Smooth muscle cell of the brain vasculature (primary cell): ENCODE results near the gene PRKD1.

Experiments
- DNase-seq: peaks from one replicate; pipeline ENCODE4 v3.0.0-alpha.2; 2012; ENCODE audit warnings: low read depth, low spot score

Gene PRKD1

DNA sequence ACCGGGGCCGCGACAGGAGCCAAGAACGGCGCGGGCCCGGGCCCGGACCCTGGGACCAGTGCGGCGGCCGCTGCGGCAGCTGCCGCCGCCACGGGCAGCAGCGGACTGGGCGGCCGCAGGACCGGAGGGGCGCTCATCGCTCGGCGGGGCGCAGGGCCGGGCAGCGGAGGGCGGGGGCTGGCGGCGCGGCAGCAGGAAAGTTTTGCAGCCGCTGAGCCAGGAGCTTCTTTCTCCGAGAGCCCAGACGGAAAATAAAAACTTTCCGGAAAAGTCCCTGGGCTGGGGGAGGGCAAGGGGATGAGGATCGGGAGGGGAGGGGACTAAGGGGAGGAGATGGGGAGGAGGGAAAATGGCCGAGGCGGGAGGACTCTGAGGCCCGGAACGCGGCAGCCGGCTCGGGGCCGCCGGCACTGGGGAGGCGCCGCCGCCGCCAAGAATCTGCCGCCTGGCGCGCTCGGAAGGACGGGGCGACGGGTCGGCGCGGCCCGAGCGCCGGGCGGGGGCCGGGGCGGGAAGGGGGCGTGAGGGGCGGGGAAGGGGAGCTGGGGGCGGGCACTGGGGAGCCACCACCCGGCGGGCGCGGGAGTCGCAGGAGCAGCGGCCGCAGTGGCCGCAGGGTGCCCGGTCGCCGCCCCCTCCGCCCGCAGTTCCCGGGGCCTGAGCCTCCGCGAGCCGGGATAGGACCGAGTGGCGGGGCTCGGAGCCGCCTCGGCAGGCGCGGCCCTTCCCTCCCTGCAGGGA is at the start of gene PRKD1:
PRKD1 (minus strand) TSS at position 472 of the 741 bp plus-strand sequence.
- no peak for DNase-seq

DNA sequence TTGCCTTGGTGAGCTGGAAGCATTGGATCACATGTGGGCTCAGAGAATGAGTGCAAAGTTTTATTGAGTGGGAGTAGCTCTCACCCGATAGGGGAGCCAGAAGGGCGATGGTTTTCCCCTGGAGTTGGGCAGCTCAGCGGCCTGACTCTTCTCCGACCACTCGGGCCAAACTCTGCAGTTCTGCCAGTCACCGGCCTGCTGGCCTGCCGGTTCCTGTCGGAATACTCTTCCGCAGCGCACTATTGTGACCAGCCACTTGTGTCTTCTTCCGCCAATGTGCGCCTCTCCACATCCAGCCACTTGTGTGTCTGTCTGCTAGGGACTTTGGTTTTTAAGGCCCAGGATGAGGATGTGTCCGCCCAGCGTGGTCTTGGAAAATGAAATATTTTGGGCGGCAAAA is 43.5 kb upstream of the PRKD1 start:
- DNase-seq: no peak

DNA sequence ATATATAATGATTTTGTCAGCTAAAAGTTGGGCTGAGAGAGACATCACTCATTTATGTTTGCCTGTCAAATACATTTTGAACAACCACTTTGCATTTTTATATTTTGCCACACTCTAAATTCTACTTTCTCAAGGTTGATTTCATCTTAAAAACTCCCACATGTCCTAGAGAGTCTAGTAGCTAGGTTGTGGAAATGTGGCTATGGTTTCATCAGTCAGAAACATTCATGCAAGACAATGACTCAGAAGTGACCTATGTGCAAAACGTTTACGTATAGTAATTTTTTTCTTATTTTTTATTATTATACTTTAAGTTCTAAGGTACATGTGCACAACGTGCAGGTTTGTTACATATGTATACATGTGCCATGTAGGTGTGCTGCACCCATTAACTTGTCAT is 27.4 kb upstream of the PRKD1 start:
- DNase-seq: no peak

DNA sequence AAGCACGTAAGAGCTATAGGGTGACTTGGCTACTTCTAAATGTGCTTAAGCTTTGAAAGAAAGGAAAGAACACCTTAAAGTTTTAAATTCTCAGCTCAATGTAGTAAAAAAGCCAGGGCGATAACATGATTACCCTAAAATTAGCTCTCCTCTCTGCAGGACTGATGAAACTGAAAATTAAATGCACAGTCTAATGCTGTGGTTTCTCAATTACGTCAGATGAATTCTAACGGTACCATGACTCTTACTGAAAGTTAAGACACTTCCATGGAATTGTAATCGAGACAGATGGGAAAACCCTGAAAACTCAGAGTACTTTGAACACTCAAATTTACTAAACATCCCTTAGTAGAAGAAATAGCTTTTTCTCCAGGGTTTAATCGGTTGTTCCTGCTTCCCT is 25.9 kb upstream of the PRKD1 start:
- DNase-seq: no peak

DNA sequence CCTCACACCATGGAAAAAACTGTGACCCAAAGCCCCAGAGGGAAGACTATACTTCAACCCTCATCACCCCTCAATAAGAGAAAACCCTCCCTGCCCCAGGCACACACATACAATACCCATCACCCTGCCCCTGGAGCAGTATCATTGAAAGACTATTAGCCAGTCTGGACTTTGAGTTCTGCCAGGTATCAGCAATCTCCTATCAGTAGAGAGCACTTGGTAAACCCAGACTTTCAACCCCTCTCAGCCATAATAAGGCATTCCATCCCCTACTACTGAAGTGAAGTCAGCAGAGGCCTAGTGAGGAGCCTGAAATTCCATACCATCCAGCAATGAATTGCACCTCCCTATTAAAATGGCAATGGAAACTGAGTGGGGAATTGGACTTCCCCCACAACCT is 16.4 kb upstream of the PRKD1 start:
- no peak for DNase-seq

DNA sequence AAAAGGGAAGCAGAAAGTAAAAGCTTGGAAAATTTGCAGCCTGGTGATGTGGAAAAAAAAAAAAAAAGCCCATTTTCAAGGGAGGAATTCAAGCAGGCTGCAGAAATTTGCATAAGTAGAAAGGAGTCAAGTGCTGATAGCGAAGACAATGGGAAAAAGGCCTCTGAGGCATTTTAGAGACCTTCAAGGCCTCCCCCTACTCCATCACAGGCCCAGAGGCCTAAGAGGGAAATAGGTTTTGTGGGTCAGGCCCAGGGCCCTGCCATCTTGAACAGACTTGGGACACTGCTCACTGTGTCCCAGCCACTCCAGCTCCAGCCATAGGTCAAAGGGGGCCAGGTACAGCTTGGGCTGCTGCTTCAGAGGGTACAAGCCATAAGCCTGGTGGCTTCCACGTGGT is 13.8 kb upstream of the PRKD1 start:
- DNase-seq: no peak

DNA sequence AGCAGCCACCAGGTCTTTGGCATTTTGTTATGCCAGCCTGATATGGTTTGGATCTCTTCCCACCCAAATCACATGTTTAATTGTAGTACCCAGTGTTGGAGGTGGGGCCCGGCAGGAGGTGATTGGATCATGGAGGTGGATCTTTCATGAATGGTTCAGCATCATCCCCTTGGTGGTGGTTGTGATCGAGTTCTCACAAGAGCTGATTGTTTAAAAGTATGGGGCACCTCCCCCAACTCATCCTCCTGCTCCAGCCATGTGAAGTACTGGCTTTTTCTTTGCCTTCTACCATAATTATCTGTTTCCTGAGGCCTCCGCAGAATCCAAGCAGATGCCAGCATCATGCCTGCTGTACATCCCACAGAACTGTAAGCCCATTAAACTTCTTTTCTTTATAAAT is 12.8 kb upstream of the PRKD1 start:
- DNase-seq: no peak

DNA sequence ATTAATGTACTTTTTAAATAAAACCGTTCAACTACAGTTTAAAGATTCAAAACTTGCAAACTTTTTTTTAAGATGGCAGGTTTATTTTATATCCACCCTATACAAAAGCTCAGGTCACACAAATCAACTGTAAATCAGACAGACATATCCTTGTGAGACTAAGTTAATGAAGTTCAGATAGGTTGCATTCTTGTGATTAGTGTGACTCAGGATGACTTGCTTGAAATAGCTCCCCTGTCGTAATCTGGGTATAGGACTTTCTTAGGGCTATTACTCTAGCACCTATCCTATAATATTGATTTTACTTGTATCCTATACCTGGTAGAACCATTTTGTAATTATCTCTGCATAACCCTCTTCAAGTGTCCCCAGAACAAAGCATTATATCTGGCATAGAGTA is 9.5 kb upstream of the PRKD1 start:
- no peak for DNase-seq

DNA sequence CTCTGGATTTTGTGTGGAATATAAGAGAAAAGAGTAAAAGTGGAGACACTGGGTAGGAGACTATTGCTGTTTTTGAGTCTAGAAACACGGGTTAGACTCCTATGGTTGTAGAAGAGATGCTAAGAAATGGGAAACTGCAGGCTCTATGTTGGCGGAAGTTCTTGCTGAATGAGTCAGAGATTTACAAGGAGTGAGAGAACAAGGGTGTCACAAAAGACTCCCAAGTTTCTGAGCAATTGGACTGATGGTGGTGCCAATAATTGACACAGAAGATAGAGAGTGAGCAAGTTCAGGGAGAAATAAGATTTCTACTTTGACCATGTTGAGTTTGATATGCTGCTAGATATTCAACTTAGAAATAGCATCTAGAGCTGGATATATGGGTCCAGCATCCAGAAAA is 2.6 kb upstream of the PRKD1 start:
- DNase-seq: no peak

DNA sequence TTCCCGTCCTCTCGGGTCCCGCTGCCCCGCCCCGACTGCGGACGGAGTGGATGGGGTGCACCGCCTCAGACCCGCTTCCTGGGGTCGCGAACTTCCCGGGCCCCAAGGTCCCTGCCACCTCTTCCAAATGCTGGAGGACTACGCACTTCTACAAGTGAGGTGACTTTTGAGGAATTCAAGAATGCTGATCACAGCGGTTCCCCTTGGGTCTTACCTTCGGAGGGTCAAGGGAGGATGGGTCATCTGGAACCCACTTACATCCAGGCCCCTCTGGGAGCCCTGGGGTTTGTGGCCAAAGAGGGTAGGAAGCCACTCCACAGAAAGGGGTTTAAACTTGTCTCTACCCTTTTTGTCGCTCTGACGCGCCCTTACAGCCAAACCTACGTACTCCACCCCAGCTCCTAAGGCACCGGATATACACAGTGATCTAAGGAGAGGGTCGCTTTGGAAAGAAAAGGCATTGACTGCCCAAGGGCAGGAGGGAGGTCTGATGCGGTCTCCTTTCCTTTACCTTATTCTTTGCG is 532 bp upstream of the PRKD1 start:
- no peak for DNase-seq

DNA sequence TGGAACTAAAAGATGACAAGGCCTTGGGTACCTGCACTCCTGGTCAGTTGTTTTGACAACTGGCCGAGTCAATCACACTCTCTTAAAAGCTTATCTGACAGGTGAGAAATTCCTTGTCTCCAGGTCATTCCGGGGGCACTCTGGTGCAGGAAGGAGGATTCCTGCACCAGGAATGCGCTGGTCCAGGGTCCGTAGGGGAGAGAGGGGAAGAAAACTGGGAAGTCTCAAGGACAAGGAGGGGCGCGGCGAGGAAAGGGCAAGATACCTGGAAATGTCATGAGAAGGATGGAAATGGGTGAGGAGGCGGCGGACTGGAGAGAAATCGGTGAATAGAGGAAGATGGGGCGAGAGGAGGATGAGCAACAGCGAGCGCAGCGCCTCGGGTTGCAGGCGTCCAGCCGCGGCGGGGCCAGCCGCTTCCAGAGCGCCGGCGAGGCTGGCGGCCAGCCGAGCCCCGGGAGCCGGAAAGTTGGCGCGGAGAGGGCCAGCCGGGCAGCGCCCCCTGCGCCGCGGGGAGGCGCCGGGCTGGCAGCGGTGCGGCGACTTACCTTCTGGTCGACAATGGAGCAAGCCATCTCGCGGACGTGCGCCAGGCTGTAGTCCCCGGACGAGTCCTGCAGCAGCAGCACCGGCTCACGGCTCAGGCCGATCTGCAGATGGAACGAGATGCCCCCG is 809 bp downstream of the PRKD1 start:
- DNase-seq: no peak

DNA sequence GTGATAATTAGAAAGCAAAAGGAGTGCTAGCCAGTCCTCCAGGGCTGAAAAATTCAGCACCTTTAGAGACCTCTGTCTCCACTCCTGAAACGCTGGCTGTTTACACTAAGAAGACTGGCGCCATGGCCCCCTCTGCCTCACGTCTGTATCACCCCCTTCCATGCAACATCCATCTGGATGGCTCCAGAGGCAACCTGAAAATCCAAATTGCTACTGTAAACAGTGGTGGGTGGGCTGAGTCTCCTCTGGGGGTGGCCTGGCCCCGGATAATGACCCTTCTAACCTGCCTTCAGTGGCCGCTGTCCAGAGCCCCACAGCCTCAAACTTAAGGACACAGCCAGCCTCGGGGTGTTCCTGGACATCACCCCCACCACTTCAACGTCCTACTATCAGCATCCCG is 1.4 kb downstream of the PRKD1 start:
- no peak for DNase-seq

DNA sequence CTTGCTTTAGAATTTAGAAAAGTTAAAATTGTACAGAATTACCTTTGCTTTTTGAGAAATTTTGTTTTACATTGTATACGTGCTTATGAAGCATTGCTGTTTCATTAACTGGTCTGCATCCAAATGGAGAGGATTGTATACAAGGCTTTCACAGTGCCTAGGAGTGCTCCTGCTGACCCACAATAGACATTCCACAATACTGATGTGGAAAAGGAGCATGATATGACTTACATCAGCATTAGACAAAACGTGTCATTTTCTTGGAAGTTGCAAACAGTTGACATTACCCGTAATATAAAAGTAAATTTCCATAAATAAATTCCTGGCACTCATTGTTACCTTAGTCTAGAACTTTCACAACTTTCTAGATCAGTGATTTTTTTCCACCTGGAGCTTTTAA is 1.9 kb downstream of the PRKD1 start:
- no peak for DNase-seq

DNA sequence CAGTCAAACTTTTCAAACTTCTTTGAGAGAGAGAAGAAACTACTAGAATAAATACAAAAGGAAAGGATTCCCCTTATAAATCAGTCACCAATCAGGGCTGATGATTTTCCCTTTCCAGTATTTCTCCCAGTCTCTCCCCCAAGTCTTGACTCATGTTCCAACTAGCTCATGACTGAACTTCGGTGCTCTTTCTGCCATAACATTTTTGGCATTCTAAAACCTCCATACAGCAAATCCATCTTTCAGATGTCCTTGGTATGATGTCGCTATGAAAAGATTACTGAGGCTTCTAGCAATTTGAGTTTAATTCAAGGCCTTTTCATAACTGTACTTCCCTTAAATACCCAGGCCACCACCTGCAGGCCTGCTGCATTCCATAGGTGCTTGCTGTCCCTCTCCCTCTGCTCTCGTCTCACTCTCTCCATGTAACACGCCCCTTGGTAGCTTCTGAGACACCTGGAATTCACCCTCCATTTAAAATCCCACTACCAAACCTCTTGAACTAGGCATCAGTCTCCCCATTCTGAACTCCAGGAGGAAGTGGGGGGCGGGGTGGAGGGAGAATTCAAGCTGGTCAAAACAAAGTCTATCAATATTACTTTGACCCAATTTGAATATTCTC is 2.4 kb downstream of the PRKD1 start:
- no peak for DNase-seq

DNA sequence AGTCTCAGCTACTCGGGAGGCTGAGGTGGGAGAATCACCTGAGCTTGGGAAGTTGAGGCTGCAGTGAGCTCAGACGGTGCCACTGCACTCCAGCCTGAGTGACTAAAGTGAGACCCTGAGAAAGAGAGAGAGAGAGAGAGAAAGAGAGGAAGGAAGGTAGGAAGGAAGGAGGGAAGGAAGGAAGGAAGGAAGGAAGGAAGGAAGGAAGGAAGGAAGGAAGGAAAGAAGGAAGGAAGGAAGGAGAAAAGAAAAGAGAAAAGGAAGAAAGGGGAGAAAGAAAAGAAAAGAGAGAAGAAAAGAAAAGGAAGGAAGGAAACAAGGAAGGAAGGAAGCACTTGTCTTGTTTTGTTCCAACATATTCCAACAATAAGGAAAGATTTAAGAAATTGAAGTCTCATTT is 7.8 kb downstream of the PRKD1 start:
- no peak for DNase-seq

DNA sequence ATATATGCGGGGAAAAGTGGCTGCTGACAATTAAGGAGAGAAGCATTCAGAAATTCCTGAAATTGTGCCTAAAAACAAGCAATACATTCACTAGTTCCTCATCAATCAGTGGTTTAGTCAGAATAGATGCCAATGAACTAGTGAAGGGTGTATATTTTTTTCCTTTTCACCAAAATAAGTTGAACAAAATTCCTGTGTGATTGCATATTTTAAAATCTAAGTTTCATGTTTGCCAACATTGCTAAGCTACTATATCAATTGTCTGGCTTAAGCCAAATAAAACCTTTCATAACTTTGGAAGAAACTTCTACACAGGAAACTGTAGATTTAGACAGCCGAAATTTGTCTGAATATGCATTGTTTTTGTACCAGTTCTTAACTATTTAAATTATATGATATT is 8.7 kb downstream of the PRKD1 start:
- no peak for DNase-seq

DNA sequence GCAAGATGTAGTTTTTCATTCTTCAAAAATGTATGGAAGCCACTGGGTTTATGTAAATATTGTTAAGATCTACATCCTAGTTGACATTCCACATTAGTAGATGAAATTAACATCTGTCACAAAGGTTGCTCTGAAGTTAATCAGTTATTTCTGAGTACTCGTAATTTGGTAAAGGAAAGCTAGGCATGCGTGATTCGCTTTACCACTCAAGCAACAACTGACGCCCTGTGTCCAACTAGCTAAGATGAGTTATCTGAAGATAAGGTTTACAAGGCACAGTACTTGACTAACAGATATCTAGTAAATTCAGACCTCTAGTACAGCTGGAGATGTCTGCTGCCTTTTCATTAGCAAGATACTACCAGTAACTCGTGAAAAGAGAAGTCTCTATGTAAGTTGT is 14.1 kb downstream of the PRKD1 start:
- DNase-seq: no peak

DNA sequence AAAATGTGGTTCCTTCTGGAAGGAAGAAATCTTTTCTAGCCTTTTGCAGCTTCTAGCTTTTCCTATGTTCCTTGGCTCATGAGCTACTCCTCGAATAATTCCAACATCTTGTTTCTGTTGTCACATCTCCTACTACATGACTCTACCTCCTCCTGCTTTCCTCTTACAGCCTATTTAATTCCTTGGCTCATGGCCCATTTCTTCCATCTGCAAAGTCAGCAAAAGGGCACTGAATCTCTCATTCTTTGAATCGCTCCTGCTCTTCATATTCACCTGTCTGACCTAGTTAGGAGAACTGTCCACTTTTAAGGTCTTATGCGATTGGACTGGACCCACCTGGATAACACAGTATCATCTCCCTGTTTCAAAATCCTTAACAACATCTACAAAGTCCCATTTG is 15.8 kb downstream of the PRKD1 start:
- no peak for DNase-seq

DNA sequence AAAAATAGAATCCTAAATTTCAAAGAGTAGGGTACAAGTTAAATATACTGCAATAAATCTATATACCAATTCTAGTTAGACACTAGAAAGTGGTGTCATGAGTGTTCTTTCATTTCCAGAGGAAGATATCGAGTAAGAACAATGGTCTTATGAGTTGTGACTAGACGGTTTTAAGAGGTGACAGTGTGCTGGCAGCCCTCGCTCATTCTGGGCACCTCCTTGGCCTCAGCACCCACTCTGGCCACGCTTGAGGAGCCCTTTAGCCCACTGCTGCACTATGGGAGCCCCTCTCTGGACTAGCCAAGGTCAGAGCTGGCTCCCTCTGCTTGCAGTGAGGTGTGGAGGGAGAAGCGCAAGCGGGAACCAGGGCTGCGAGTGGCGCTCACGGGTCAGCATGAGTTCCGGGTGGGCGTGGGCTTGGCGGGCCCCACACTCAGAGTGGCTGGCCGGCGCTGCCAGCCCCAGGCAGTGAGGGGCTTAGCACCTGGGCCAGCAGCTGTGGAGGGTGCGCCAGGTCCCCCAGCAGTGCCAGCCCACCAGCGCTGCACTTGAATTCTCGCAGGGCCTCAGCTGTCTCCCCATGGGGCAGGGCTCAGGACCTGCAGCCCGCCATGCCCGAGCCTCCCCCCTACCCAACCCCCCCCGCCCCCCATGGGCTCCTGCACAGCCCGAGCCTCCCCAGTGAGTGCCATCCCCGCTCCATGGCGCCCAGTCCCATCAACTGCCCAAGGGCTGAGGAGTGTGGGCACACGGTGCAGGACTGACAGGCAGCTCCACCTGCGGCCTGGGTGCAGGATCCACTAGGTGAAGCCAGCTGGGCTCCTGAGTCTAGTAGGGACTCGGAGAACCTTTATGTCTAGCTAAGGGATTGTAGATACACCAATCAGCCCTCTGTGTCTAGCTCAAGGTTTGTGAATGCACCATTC is 18.7 kb downstream of the PRKD1 start:
- DNase-seq: no peak

DNA sequence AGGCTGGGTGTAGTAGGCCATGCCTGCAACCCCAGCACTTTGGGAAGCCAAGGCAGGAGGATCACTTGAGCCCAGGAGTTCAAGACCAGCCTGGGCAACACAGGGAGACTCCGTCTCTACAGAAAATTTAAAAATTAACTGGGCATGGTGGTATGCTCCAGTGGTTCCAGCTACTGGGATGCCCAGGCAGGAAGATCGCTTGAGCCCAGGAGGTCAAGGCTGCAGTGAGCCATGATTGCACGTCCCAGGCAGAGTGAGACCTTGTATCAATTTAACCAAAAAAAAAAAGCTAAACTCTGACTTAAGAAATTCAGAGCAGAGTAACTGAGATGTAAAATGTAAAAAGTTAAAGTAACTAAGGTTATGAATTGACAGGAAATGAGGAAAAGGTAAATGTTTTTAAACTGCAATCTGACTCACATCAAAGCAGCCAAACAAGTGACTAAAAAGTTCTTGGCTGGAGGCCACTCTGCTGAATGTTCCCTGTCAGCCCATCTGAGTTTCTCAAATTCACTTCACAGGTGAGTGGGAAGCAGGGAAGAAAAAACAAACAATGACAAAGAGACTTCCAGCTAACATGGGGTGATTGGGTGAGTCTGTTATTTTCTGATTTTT is 21.3 kb downstream of the PRKD1 start:
- DNase-seq: no peak

DNA sequence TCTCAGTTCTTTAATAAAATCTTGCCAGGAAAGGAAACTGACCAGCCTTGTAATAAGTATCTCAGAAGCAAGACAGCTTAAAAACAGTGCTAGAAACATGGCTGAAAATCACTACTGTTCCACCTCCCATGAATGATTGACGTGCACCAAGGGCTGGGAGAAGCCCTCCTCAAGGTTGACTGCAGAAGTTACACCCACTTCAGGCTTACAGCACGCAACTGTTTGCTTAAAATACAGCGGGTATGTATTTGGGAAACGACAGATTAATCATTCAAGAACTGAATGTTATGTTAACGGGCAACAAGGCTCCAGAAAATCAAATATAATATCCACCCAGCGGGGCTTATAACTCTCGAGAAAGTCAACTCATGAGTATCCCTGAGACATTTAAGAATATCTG is 22.1 kb downstream of the PRKD1 start:
- no peak for DNase-seq
